ENCODE measurements around the gene ATXN1. TPM values are rescaled to one million over a fixed set of nuclear protein-coding genes. Genes with fewer than 3 reads are reported as not detected.
A peak's percentile ranks its signal among the peaks of the same experiment; 100 is the strongest.

ATXN1 gene
- polyA plus RNA-seq, 1 of the 3 experiments (the other 2 are of a cell fraction) = 7.9 TPM

- peaks cover 8 to 27% of the 10 kb centered on the region in 2 experiments for H3K36me3 ChIP-seq (replicated peaks in 1 of 2; ENCODE audit: control insufficient read depth in 1 of 2, insufficient read depth in 2 of 2, low read length in 1 of 2)
- CTCF ChIA-PET = interaction anchor here (1.4 to 2.3 kb wide), 2 partner anchors 9 to 423 kb away, joined by 3 to 9 read pairs; no protein-coding TSS in a partner anchor
Observed at GRCh38 chr6:16754274-16754673, 7.0 kb downstream of the ATXN1 start.

DNA sequence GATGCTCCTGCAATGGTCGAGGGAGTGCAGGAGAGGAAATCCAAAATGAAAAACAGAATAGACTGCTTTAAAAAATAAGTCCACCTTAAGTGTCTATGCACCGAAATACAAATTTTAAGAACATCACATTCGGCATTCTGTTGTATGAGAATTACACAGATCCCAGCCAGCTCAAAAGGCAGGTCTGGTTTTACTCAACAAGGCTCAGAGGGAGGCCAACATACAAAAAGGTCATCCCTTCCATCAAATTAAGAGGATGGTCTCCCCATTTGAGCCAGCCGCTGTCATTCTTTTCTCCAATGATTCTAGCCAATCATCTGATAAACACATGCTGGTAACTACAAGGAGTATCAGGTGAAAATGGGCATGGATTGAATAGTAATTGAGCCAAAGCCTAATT, 7.9 kb downstream of the ATXN1 start:
- H3K27ac ChIP-seq (ENCODE audit: low read depth in 2 of 2, low read length in 1 of 2) = peak overlapping the region in 1 of 2 experiments; percentile 94; a peak in 2 of 4 replicates
- 91% methylated on average over 4 of the region's 4 CpGs for WGBS (ENCODE audit: low lambda C conversion rate)
- H3K9me2 ChIP-seq = no peaks in the 10 kb centered on the region
- peaks cover 8 to 37% of the 10 kb centered on the region in 2 experiments for H3K36me3 ChIP-seq (replicated peaks in 1 of 2; ENCODE audit: control insufficient read depth in 1 of 2, insufficient read depth in 2 of 2, low read length in 1 of 2)
- H3K9me3 ChIP-seq = no peaks in the 10 kb centered on the region
- H3K9ac ChIP-seq = no peak overlapping the region
- CTCF ChIA-PET = interaction anchor here (1.4 to 2.3 kb wide), 2 partner anchors 10 to 422 kb away, joined by 3 to 9 read pairs; no protein-coding TSS in a partner anchor
- H3K4me1 ChIP-seq (ENCODE audit: control insufficient read depth in 1 of 2, insufficient read depth in 2 of 2, low read depth in 1 of 2, low read length in 1 of 2) = peaks cover under 1 to 47% of the 10 kb centered on the region in 2 experiments; a peak in 3 of 4 replicates
- no peak for DNase-seq
- peaks cover 96% of the 10 kb centered on the region for H3K79me2 ChIP-seq (ENCODE audit: insufficient read depth)
- H4K20me1 ChIP-seq (ENCODE audit: insufficient read depth) = peaks cover 32% of the 10 kb centered on the region
- POLR2A ChIA-PET = no interaction called here
- peaks cover 20% of the 10 kb centered on the region for H3F3A ChIP-seq (replicated peaks; ENCODE audit: insufficient read depth)
- H3K4me3 ChIP-seq (ENCODE audit: low read depth in 2 of 2, low read length in 1 of 2) = no peak overlapping the region
- peak overlapping the region; percentile 41; the same call in 1 of the 2 replicates for H3K4me2 ChIP-seq
- H3K27me3 ChIP-seq (ENCODE audit: insufficient read depth) = no peaks in the 10 kb centered on the region
- no peak overlapping the region for H2AFZ ChIP-seq (ENCODE audit: low read depth)
- TF ChIP-seq NRF1 (IDR thresholded peaks at IDR 0.05; ENCODE audit: low read depth, low read length) (no peak), JUND (IDR thresholded peaks at IDR 0.05) (no peak), MEF2A (IDR thresholded peaks at IDR 0.05; ENCODE audit: borderline replicate concordance, low read depth) (no peak), YY1 (IDR thresholded peaks at IDR 0.05; ENCODE audit: low read depth) (no peak), MAX (IDR thresholded peaks at IDR 0.05; ENCODE audit: low read depth) (no peak), SMC3 (IDR thresholded peaks at IDR 0.05; ENCODE audit: low read depth, low read length) (no peak), PBX3 (IDR thresholded peaks at IDR 0.05) (no peak), TAF1 (IDR thresholded peaks at IDR 0.05; ENCODE audit: borderline replicate concordance, low read depth, low read length) (no peak), POLR2AphosphoS5 (IDR thresholded peaks at IDR 0.05; ENCODE audit: low read depth, low read length) (no peak), CHD2 (IDR thresholded peaks at IDR 0.05; ENCODE audit: low read length, partially characterized antibody) (no peak), RFX5 (IDR thresholded peaks at IDR 0.05; ENCODE audit: low read length) (no peak), RAD21 (IDR thresholded peaks at IDR 0.05; ENCODE audit: low read length) (no peak), TEAD4 (IDR thresholded peaks at IDR 0.05; ENCODE audit: borderline replicate concordance, insufficient read depth) (no peak), RCOR1 (IDR thresholded peaks at IDR 0.05; ENCODE audit: low read length) (no peak)
- TF ChIP-seq, protein P1, sequence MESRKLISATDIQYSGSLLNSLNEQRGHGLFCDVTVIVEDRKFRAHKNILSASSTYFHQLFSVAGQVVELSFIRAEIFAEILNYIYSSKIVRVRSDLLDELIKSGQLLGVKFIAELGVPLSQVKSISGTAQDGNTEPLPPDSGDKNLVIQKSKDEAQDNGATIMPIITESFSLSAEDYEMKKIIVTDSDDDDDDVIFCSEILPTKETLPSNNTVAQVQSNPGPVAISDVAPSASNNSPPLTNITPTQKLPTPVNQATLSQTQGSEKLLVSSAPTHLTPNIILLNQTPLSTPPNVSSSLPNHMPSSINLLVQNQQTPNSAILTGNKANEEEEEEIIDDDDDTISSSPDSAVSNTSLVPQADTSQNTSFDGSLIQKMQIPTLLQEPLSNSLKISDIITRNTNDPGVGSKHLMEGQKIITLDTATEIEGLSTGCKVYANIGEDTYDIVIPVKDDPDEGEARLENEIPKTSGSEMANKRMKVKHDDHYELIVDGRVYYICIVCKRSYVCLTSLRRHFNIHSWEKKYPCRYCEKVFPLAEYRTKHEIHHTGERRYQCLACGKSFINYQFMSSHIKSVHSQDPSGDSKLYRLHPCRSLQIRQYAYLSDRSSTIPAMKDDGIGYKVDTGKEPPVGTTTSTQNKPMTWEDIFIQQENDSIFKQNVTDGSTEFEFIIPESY (IDR thresholded peaks at IDR 0.05; ENCODE audit: borderline replicate concordance, low read depth) = no peak

More at GRCh38 chr6:16754274-16754673, 7.0 kb downstream of the ATXN1 start:
- Histone ChIP-seq H3K4me3 (ENCODE audit: low read depth in 2 of 2, low read length in 1 of 2) (no peak overlapping the region), H3F3A (replicated peaks; ENCODE audit: insufficient read depth) (peaks cover 18% of the 10 kb centered on the region), H3K9me3 (no peaks in the 10 kb centered on the region), H3K9me2 (no peaks in the 10 kb centered on the region), H4K20me1 (ENCODE audit: insufficient read depth) (peaks cover 34% of the 10 kb centered on the region), H3K4me1 (ENCODE audit: control insufficient read depth in 1 of 2, insufficient read depth in 2 of 2, low read depth in 1 of 2, low read length in 1 of 2) (peaks cover 5 to 48% of the 10 kb centered on the region in 2 experiments; a peak in 3 of 4 replicates), H3K27me3 (ENCODE audit: insufficient read depth) (no peaks in the 10 kb centered on the region), H3K9ac (no peak overlapping the region), H3K4me2 (no peak overlapping the region), H3K79me2 (ENCODE audit: insufficient read depth) (peaks cover 96% of the 10 kb centered on the region), H2AFZ (ENCODE audit: low read depth) (no peak overlapping the region), H3K27ac (ENCODE audit: low read depth in 2 of 2, low read length in 1 of 2) (peak overlapping the region in 1 of 2 experiments; percentile 94; a peak in 1 of 4 replicates)
- WGBS (ENCODE audit: low lambda C conversion rate) = 95% methylated on average over 3 of the region's 3 CpGs
- TF ChIP-seq, protein P2, sequence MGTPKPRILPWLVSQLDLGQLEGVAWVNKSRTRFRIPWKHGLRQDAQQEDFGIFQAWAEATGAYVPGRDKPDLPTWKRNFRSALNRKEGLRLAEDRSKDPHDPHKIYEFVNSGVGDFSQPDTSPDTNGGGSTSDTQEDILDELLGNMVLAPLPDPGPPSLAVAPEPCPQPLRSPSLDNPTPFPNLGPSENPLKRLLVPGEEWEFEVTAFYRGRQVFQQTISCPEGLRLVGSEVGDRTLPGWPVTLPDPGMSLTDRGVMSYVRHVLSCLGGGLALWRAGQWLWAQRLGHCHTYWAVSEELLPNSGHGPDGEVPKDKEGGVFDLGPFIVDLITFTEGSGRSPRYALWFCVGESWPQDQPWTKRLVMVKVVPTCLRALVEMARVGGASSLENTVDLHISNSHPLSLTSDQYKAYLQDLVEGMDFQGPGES (IDR thresholded peaks at IDR 0.05; ENCODE audit: low read depth, low read length) = no peak
- no peak for TF ChIP-seq MXI1 (IDR thresholded peaks at IDR 0.05; ENCODE audit: low read depth, low read length)
- no peak for TF ChIP-seq RAD21 (IDR thresholded peaks at IDR 0.05; ENCODE audit: low read length)
- TF ChIP-seq YY1 (IDR thresholded peaks at IDR 0.05; ENCODE audit: low read depth) = no peak
- TF ChIP-seq MAX (IDR thresholded peaks at IDR 0.05; ENCODE audit: low read depth) = no peak
- TF ChIP-seq EP300 (IDR thresholded peaks at IDR 0.05; ENCODE audit: borderline replicate concordance in 1 of 2, low read depth in 1 of 2, low read length in 1 of 2) = no peak
- TF ChIP-seq TAF1 (IDR thresholded peaks at IDR 0.05; ENCODE audit: borderline replicate concordance, low read depth, low read length) = no peak
- no peak for TF ChIP-seq RCOR1 (IDR thresholded peaks at IDR 0.05; ENCODE audit: low read length)
- TF ChIP-seq ELF1 (IDR thresholded peaks at IDR 0.05) = no peak
- no peak for TF ChIP-seq NRF1 (IDR thresholded peaks at IDR 0.05; ENCODE audit: low read depth, low read length)
- no peak for TF ChIP-seq PBX3 (IDR thresholded peaks at IDR 0.05)
- POLR2A ChIA-PET = no interaction called here
- no peak for DNase-seq

All from SK-N-SH (cell line).